ENCODE results near the gene GFY. TPM values are rescaled to one million over a fixed set of nuclear protein-coding genes. Genes with fewer than 3 reads are reported as not detected.

The GFY gene
- total and polyA plus RNA-seq, 2 donors (not counting 3 experiments of a cell fraction or from before 2014, with no cell fraction given): not detected

DNA sequence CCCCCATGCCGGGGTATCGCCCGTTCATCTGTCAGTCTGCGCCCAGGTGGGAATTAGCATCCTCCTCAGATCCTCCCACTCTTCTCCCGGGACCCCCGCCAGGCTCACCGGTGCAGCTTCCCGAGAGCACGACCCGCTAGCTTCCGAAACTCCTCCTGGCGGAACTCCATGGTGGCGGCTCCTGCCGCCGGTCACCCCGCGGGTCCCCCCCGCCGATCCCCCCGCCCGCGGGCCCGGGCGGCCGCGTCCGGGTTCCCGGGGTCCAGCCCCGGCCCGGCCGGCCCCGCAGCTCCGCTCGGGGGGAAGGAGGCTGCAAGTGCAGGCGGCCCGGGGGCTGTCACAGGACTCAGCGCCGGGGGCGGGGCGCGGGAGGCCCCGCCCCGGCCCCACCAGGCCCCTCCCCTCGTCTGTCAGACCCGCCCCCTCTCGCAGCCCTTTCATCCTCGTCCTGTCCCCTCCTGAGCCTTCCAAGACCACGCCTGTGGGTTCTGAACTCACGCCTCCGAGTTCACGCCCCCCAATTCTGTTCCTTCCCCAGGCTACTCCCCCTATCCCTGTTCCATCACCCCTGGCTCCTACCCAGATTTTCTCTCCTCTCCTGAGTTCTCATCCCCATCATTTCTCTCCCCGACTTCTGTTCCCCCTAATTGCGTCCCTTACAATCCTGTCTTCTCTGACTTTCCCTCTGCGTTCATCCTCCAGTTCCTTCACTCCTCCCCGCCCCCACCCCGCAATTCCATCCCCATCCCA lies 16.2 kb downstream of the GFY start, which contains the start of gene SLC17A7:
TSS of gene SLC17A7 (minus strand) at position 318 of the 750 bp plus-strand sequence. CDS start at position 170, 148 bp downstream.
- no peak for DNase-seq (ENCODE audit: low read depth, low spot score)
- H4K20me1 ChIP-seq (replicated peaks; ENCODE audit: control insufficient read depth, extremely low read depth, insufficient read depth, low read length): no peaks in the 10 kb centered on the region
- no peaks in the 10 kb centered on the region for H3K79me2 ChIP-seq (ENCODE audit: control insufficient read depth, insufficient read depth, low read length)
- ChIA-PET CTCF (interaction anchor here (1.0 to 2.8 kb wide), 3 partner anchors 16 to 78 kb away, joined by 3 to 7 read pairs (median 3); partner anchors contain the start of genes DKKL1 and GFY), POLR2A (no interaction called here)
- H3K27me3 ChIP-seq (ENCODE audit: control insufficient read depth in 2 of 2, insufficient read depth in 2 of 2, low read length in 2 of 2): peaks cover 47 to 57% of the 10 kb centered on the region in 2 experiments
- no peak within 1 kb of the TSS for H3K4me3 ChIP-seq (replicated peaks in 1 of 3; ENCODE audit: insufficient read depth in 1 of 3, low read depth in 1 of 3, low read length in 3 of 3)
- H3K4me1 ChIP-seq (ENCODE audit: control insufficient read depth, extremely low read depth, insufficient read depth, low read length): peaks cover 2% of the 10 kb centered on the region
- intact Hi-C loops (cut with micrococcal nuclease) (no loop called here), dilution Hi-C loops (cut with MboI; ENCODE audit: extremely low pct_ligation_motif_present, low sequenced_read_pairs) (no loop called here)
- no peak within 1 kb of the TSS for H3K9ac ChIP-seq (replicated peaks; ENCODE audit: extremely low read depth, insufficient read depth, low read length)
- FAIRE-seq: no peak
- no peak within 1 kb of the TSS for H3K27ac ChIP-seq (ENCODE audit: insufficient read depth, low read depth, low read length)
- no peaks in the 10 kb centered on the region for H3K9me3 ChIP-seq (replicated peaks; ENCODE audit: control insufficient read depth, insufficient read depth, low read length)
- no peak within 1 kb of the TSS for H3K4me2 ChIP-seq (ENCODE audit: insufficient read depth, low read length)
- H3K36me3 ChIP-seq (ENCODE audit: control insufficient read depth in 2 of 2, extremely low read depth in 1 of 2, insufficient read depth in 2 of 2, low read length in 2 of 2): no peaks in the 10 kb centered on the region
- no peak for TF ChIP-seq POLR2A (IDR thresholded peaks at IDR 0.05; ENCODE audit: low read depth, low read length)
- peak; percentile 75 for TF ChIP-seq EZH2 (IDR thresholded peaks at IDR 0.05; ENCODE audit: borderline replicate concordance, low read depth, low read length, severe bottlenecking)
- no peak for TF ChIP-seq GATA2 (IDR thresholded peaks at IDR 0.05; ENCODE audit: insufficient read depth, insufficient read length, low read depth, low read length)
- BruUV-seq (replicated peaks): no TSS peak
- peak within 1 kb of the TSS; percentile 96 for H2AFZ ChIP-seq (ENCODE audit: low read depth, low read length)
- no peaks in the 10 kb centered on the region for H3K9me1 ChIP-seq (replicated peaks; ENCODE audit: control insufficient read depth, extremely low read depth, insufficient read depth, low read length)

DNA sequence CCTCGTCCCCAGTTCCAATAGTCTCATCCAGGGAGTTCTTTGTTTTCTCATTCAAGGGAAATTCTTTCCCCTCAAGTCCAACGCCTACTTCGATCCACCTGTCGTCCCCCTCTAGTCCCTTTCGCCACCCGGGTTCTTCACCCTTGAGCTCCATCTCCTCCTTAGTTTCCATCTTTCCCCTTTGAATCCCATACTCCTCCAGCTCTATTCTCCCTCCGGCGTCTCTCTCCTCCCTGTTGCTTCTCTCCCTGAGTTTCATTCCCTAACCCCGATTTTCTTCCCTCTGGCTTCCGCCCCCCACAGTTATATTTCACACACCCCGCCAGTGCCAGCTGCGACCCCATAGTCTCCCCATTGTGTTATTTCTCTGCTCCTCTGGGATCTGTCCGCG lies 16.8 kb downstream of the GFY start:
- H3K27me3 ChIP-seq (ENCODE audit: control insufficient read depth in 2 of 2, insufficient read depth in 2 of 2, low read length in 2 of 2): peaks cover 43 to 51% of the 10 kb centered on the region in 2 experiments
- H3K9me3 ChIP-seq (replicated peaks; ENCODE audit: control insufficient read depth, insufficient read depth, low read length): no peaks in the 10 kb centered on the region
- H3K4me3 ChIP-seq (replicated peaks in 1 of 3; ENCODE audit: insufficient read depth in 1 of 3, low read depth in 1 of 3, low read length in 3 of 3): no peak overlapping the region
- H3K9me1 ChIP-seq (replicated peaks; ENCODE audit: control insufficient read depth, extremely low read depth, insufficient read depth, low read length): no peaks in the 10 kb centered on the region
- no peak for FAIRE-seq
- BruUV-seq (replicated peaks): no TSS peak
- H2AFZ ChIP-seq (ENCODE audit: low read depth, low read length): no peak overlapping the region
- ChIA-PET POLR2A (no interaction called here), CTCF (interaction anchor here (1.0 to 2.8 kb wide), 4 partner anchors 16 to 63 kb away, joined by 3 to 11 read pairs (median 7); partner anchors contain the start of gene GFY)
- dilution Hi-C loops (cut with MboI; ENCODE audit: extremely low pct_ligation_motif_present, low sequenced_read_pairs) (no loop called here), intact Hi-C loops (cut with micrococcal nuclease) (no loop called here)
- no peak for DNase-seq (ENCODE audit: low read depth, low spot score)
- no peak overlapping the region for H3K4me2 ChIP-seq (ENCODE audit: insufficient read depth, low read length)
- no peaks in the 10 kb centered on the region for H3K4me1 ChIP-seq (ENCODE audit: control insufficient read depth, extremely low read depth, insufficient read depth, low read length)
- no peak overlapping the region for H3K27ac ChIP-seq (ENCODE audit: insufficient read depth, low read depth, low read length)
- no peaks in the 10 kb centered on the region for H3K36me3 ChIP-seq (ENCODE audit: control insufficient read depth in 2 of 2, extremely low read depth in 1 of 2, insufficient read depth in 2 of 2, low read length in 2 of 2)
- no peak overlapping the region for H3K9ac ChIP-seq (replicated peaks; ENCODE audit: extremely low read depth, insufficient read depth, low read length)
- no peaks in the 10 kb centered on the region for H3K79me2 ChIP-seq (ENCODE audit: control insufficient read depth, insufficient read depth, low read length)
- TF ChIP-seq EZH2 (IDR thresholded peaks at IDR 0.05; ENCODE audit: borderline replicate concordance, low read depth, low read length, severe bottlenecking): peak; percentile 41
- TF ChIP-seq JUN (IDR thresholded peaks at IDR 0.05; ENCODE audit: borderline replicate concordance, insufficient read depth, insufficient read length, low read depth): no peak
- no peaks in the 10 kb centered on the region for H4K20me1 ChIP-seq (replicated peaks; ENCODE audit: control insufficient read depth, extremely low read depth, insufficient read depth, low read length)

Data from endothelial cell of umbilical vein (primary cell).